NCI-H526 (cell line): ENCODE measurements around the gene RNASE7.
"Not testable (repeated sequence)": the region's sequence is repeated elsewhere in the genome, so short reads cannot be mapped to it uniquely, and the experiment has no call there.

ENCODE experiments used
- DNase-seq, 2 experiments: peaks; one replicate each; lab custom pipeline; 2025; lab: John Stamatoyannopoulos, UW

The RNASE7 gene

DNA sequence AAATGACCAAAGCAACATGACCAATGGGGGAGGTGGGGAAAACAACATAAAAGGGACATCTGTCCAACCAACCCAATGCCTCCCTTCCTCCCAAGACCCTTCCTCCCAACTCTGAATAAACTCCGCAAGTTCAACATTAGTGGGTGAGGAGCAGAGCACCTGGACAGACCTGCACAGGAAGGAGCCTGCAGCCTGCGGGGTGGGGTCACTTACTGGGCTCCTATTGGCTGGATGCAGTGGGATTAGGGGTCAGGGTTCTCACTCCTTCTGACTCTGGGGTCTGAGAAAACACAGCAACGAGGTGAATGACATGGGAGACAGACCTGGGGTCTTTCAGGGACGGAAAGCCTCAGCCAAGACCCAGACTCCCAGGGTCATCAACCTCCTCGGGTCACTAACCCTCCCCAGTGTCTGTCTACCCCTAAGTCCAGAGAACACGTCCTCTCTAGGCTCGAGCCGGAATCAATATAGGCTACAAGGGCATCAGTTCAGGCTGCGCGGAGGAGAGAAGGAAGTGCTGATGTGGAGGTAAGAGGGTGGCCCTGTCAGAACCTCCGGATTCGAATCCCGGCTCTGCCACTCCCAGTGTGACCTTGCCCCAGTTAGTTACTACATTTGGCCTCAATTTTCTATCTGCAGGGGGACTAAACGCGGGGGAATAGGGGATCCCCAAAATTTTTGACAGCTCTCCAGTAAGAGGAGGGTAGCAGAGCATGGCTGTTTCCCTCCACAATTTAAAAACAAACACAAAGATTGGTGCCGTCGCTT lies 18.2 kb upstream of the RNASE7 start:
- DNase-seq: no peak

DNA sequence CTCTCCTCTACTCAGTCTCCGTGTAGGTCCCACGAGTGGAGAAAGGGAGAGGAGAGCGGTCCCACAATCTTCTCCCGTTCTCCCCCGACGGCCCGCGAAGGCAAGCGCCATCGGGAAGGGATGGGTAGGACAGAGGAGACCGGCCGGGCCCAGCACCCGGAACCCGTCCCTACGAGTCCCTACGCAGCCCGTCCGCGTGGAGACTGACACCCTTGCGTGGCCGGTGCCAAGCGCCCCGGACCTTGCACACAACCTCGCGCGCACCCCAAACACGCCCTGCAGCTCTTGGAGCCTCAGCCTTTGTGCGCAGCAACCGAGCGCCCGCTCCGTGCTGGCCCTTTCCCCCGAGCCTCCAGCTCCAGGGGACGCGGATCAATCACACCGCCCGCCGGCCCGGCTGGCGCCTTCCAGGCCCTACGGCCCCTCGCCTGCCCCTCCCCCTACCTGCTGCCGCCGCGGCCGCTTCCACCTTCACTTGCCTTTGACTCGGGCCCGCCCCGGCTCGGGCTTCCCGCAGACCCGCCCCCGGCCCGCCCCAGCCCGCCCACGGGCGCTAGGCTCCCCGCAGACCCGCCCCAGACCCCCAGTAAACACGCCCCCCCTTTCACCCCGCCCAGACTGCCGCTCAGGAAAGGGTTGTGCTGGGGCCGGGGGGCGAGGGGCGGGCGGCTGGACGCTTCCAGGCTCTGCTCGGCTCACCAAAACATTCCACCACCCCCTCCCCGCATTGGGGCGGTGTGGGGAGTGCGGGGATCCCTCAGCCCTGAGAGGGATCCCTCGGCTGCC lies 17.4 kb upstream of the RNASE7 start, which contains the start of gene NDRG2:
TSS of gene NDRG2 (minus strand) at position 477 of the 786 bp plus-strand sequence. CDS start 1,746 bp downstream, outside the sequence.
- DNase-seq: peak in 1 of 2 experiments; percentile 86

DNA sequence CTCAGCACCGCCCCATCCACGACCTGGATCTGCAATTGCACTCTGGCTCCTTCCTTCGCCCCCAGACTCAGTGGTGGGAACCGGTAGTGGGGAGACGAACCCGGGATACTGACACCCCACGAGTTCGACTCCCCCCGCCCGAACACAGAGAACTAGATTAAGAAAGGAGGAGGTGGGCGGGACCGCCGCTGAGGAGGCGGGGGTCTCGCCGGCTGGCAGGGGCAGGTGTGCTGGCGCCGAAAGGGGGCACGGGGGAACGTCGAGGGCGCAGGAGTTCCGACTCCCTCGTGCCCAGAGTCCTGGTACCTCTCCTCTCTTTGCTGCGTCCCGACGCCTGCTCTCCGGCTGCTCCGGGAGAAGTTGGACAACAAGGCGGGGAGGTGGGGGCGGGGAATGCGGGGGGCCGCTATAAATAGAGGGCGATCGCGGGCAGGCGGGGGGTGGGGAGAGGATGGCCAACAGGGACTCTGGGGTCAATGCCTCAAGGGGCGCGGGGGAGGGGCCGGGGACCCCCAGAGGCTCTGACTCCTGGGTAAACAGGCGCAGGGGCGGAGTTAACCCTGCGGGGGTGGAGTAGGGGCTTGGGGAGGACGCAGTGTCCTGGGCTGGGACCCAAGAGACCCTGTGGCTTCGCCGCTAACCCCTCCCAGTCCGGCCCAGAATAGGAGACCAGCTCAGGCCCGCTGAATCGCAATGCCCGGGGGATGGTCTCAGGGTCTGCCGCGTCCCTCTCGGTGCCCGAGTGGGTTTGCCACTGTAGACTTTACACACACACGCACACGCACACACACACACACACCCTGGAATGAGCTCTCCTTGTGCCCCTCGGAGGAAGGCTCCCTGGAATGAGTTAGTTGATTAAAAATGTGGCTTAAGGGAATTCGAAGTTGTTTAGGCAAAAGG lies 16.5 kb upstream of the RNASE7 start:
- DNase-seq: peak in 1 of 2 experiments; percentile 30

DNA sequence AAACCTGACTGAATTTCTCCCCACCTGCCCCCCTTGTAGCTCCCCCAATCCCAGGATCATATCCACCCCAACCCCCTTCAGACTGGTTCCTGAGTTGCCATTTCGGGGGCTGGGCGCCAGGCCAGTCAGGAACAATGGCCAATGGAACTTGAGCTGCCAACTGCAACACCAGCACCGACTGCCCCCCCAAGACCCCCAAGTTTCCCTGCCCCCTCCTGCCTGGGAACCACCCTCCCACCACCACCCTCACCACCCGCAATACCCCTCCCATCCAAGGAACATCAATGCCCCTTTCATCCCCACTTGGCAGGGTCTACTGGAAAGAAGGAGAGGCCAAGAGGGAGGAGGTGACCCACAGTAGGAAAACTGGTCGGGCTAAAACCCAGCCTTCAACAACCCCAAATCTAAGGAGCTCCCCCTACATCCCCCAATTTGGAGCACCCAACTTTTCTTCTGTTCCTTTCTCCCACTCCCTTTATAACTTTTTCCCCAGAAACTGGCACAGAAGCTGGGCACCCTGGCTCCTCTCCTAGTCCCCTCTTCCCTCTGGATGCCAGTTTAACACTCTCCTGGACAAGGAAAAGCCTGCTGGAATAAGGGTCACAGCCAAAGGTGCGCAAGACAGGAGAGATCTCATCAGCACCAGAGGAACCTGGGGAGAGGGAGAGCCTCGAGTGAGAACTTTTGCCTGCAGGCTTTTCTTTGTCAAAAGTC lies 15.7 kb upstream of the RNASE7 start:
- no peak for DNase-seq

DNA sequence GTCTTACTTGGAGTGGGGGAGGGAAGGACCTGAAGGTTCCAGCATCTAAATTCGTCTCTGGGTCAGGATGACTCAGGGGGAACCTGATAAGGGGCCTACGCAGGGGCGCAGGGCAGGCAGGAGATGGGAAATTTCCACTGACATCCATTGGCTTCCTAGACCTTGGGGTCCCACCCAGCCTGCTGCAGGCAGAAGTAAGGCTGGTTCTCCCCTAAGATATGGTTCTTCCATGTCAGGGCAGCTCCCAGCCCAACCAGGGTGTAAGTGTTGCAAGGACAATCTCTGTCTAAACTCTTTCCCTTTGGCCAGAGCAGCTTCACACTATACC lies 15.2 kb upstream of the RNASE7 start:
- DNase-seq: no peak

DNA sequence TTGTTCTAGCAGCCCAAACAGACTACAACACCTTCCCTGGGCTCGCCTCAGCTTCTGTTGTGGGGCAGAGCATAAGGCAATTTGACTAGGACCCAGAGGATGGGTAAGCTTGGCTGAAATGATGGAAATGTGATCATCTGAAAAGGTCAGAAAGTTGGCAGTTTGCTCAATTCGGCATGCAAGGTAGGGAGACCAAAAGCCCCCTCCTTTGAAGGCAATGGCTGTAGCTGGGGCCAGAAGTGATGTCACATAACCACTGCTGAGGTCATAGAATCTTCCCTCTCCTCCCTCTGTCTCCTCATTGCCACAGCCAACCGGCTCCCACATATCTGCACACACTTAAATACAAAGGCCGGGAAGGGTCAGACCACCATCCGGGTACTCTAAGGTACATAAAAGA lies 12.2 kb upstream of the RNASE7 start, which contains the start of gene TPPP2:
TSS of gene TPPP2 (plus strand) at position 301 of the 400 bp plus-strand sequence. CDS start 365 bp downstream, outside the sequence.
- no peak for DNase-seq

DNA sequence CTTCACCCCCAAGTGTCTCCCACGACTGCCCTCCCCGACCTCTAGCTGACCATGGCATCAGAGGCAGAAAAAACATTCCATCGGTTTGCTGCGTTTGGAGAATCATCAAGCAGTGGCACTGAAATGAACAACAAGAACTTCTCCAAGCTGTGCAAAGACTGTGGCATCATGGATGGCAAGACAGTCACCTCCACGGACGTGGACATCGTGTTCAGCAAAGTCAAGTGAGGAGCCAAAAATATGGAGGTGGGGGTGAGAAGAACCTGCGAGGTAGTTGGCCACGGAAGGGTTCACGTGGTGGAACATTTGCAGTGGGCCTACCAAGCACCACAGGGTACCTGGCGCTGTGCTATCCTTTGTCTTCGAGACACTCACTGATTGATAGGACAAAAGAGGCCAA lies 11.6 kb upstream of the RNASE7 start:
- DNase-seq: no peak

DNA sequence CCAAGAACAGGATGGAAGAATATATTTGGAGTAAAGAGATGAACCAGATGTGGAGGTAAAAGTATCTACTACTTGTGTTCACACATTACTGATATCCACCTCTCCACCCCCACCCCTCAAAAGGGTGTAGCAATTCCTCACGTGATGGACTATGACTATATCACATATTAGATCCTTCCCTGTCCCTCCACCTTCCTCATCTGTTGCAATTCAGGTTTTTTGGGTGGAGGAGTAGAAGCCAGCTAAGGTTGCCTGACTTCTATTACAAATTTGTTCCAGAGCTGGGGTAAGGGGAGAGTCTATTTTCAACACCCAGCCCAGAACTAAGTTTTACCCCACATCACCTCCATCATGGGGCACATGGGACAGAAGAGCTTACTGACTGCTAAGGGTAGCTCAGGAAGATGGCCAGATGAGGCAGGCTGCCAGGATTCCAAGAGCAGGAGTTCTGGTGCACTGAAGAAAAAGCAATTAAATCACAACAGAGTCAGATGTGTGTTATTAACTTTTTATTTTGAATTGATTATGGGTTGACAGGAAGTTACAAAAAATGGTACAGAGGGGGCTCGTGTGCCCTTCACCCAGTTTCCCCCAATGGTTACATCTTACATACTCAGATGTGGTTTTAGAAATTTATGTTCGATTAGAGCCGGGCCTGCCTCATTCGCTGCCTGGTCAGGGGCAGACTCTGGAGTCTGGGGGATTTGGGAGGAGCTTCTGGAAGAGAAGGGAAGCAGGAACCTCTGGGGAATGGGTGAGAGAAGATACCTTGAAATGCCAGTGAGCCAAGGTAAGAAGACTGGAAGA lies 9.6 kb upstream of the RNASE7 start:
- no peak for DNase-seq

DNA sequence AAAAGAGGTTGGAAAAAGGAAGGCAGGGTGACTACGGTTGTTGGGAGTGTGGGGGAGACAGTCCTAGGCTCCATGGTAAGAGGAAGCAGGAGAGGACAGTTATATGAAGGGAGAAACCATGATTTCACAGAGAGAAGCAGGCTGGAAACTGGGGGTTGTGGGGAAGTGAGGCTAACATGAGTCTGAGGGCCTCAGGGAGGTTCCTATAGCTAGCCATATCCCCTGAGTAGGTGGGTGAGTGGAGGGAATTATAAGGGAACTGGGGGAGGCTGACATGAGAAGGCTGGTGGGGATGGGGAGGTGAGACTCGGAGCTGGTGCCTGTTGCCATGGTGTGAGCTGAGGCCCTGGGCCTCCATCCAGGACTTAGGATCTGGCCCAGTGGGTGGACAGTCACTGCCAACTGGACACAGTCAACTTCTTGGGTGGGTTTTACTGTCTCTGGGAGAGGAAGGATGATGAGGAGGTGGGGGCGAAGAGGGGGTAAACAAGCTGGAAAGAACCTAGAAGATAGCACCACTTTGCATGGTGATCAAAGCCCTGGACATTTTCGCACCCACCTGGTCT lies 8.9 kb upstream of the RNASE7 start:
- no peak for DNase-seq

DNA sequence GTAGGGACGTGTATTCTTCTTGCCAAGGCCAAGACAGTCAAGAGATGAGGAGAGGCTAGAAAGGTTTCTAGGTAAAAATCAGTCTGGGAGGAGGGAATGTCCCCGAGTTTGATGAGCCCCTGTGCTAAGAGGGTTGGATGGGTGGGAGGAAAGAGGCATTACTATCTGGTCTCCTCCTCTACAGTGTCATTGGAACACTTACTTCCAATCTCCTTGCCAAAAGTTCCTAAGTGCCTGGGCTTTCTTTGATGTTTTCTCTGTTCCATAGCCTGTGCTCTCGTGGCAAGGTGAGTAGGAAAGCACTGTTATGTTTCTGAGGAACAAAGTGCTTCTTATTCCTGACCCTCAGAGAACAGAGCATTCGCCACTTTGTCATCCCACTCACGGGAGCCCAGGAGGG lies 7.5 kb upstream of the RNASE7 start, which contains the start of gene RNASE13:
TSS of gene RNASE13 (minus strand) at position 101 of the 400 bp plus-strand sequence. CDS start 519 bp downstream, outside the sequence.
- DNase-seq: no peak

DNA sequence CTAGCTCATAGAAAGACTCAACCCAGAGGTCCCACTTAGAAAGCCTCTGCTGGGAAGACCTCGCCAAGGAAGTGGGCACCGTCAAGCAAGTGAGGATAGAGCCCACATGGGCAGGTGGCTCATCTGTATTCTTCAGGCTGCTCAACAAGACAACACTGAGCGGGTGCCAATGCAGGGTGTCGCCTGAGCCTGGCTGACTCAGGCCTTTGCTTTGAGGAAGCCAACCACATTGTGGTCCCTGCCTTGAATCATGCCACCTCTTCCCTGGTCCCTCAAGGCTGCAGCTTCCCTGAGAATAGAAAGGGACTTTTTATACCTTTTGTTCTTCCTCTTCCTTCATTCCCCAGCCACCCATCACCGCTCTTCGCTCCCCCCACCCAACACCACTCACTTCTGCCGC lies 5.4 kb upstream of the RNASE7 start:
- DNase-seq: no peak

DNA sequence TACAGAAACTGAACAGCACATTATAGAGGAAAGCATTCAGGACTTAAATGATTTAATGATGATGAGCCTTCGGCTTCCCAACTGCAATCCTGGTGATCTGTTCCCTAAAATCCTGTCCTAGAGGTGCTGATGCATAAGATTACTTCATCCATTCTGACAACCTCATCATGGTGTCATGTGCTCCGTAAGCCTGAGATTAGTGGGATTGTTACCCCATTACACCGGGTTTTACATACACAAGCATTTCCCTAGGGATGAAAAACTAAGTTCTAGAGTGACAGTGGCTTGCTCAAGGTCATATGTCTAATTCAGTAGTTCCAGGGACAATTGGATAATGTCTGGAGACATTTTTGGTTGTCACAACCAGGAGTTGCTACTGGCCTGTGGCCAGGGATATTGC lies 5.0 kb upstream of the RNASE7 start:
- DNase-seq: no peak

DNA sequence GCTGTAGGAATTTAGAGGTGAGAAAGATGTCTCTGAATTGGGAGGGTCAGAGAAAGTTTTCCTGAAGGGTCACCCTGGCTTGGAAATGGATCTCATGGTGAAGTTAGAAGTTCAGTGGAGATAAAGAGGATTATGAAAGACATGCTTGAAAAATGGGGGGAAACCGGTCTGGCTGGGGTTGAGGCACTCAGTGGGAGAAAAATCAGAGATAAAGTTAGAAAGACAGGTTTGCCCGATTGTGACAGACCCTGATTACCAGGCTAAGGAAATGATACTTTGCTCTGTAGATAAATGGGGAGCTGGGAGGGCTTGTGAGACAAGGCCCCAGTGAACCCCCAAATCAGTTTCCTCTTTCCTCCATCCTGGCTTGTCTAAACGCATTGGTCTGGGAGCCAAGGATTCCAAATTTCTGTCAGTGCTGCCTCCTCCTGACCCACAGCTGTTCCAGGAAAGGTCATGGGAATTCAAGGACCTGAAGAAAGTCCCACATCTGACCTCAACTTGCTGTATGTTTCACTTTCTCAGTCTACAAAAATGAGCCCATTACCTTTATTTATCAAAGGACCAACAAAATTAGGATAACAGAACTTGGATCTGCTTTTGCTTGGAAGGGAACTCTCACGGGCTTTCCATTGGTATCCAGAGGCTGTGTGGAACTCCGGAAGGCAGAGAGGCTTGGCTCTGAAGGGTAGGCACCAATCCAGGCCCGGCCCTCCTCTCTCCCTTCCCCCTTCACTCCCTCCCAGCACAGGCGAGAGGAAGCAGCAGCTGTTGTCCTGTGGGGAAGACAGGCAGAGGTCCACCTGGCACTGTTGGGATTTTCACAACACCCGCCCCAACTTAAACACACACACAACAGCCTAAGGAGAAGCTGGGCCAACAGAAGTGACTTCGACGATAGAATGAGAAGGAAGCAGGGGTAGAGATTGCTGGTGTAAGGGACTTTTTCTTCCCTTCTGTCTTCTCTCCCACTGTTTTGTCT lies 3.4 kb upstream of the RNASE7 start:
- DNase-seq: no peak

DNA sequence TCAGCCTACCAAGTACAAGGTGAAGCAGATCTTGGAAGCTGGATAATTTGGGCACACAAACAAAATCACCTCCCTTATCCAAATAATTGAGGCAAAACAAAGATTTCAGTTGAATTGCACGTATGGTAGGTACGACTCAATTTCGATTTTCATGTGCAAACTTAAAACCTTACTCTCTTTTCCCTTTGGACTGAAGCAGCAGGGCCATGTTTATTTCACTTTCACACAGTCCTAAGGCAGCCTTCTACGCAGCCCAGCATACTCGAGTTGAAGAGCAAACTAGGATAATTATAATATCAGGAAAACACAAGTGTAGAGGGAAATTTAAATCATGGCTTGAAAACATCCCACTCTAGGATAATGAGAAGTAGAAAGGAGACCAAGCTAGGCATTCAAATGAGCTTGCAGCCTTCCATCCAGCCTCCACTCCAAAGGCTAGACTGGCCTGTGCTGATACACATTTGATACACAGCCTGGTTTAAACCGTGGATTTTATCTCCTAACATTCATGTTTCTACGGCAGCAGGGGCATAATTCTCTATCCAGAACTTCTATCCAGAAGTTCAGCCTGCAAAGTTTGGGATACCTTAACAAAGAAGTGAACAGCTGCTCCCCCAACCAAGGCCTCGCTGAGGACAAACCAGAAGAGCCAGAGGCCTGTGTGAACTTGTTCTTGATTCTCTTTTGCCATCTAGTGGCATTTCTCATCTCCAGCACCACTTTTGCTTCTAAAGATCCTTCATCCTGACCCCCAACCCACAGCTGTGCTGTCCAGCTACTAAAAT lies 2.4 kb upstream of the RNASE7 start:
- peak; percentile 30 to 67 for DNase-seq

DNA sequence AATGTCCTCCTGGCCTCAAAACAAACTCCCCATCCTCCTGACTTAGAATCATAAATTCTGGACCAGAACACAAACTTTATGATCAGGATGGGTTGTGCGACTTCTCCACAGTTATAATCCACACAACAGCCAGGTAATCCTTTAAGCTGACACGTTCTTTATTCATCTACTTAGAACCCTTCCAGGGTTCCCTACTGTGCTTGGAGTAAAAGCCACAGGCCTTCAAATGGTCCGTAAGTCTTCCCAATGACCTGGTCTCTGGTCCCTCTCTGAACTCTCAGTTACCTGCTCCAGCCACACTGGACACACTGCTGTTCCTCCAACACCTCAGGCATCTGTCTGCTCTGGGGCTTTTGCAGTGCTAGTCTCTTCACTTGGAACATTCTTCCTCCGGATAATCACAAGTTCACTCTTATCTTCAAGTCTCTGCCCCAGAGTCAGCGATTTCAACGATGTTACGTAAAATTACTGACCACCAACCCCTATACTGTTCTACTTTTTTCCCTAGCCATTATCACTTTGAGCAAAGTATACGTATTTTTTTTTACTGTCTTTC lies 1.7 kb upstream of the RNASE7 start:
- no peak for DNase-seq

DNA sequence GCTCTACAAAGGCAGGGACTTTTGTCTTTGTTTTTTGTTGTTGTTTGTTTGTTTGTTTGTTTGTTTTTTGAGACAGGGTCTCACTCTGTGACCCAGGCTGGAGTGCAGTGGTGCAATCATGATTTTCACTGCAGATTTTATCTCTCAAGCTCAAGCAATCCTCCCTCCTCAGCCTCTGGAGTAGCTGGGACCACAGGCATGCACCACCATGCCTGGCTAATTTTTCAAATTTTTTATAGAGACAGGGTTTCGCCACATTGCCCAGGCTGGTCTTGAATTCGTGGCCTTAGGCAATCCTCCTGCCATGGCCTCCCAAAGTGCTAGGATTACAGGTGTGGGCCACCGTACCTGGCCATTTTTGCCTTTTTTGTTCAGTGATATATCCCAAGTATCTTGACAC lies 1.2 kb upstream of the RNASE7 start:
- not testable (repeated sequence) for DNase-seq

DNA sequence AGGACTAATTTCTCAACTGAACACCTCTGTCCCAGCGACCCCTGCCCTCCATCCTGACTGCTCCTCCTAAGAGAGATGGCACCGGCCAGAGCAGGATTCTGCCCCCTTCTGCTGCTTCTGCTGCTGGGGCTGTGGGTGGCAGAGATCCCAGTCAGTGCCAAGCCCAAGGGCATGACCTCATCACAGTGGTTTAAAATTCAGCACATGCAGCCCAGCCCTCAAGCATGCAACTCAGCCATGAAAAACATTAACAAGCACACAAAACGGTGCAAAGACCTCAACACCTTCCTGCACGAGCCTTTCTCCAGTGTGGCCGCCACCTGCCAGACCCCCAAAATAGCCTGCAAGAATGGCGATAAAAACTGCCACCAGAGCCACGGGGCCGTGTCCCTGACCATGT lies 756 bp downstream of the RNASE7 start:
- no peak for DNase-seq
